HEK293 (cell line): ENCODE results near the gene PRPH.

Experiments
- CTCF ChIA-PET: fragments of 350-600 bp; formaldehyde crosslinking; extraction: SDS; loops from one replicate; lab custom pipeline; 2021; ENCODE audit warnings: antibody characterized with exemption; lab: Yijun Ruan, JAX
- POLR2A ChIA-PET: fragments of 300-600 bp; formaldehyde crosslinking; extraction: SDS; loops from one replicate; lab custom pipeline; 2020; ENCODE audit warnings: antibody characterized with exemption, inconsistent platforms; lab: Yijun Ruan, JAX
- H3K27ac ChIP-seq: fragments of 200-500 bp; sonication (Bioruptor generic); 2 replicates; pipeline ENCODE4 v1.5.1; 2014; ENCODE audit warnings: low read depth, low read length, control low read depth, inconsistent platforms; ENCODE audit errors: extremely low read depth
- H3K36me3 ChIP-seq, 2 experiments: fragments of 200-500 bp in 1 of 2; sonication (Bioruptor generic) in 1 of 2; 1 replicate in 1 of 2; 2 replicates in 1 of 2; pipeline ENCODE4 v1.5.1; 2014 to 2017; ENCODE audit warnings: inconsistent platforms in 2 of 2, low read length in 2 of 2; ENCODE audit not compliant: control insufficient read depth in 2 of 2, insufficient read depth in 1 of 2
- H3K4me1 ChIP-seq: fragments of 200-500 bp; sonication (Bioruptor generic); 2 replicates; pipeline ENCODE4 v1.5.1; 2014; ENCODE audit warnings: mild to moderate bottlenecking, low read length, inconsistent platforms; ENCODE audit not compliant: control insufficient read depth, insufficient read depth
- H3K4me3 ChIP-seq: 2 replicates; pipeline ENCODE4 v1.5.1; 2011; ENCODE audit warnings: low read depth, mild to moderate bottlenecking, control low read depth, low read length, moderate library complexity
- H3K9me3 ChIP-seq: fragments of 200-500 bp; sonication (Bioruptor generic); 2 replicates; pipeline ENCODE4 v1.5.1; 2014; ENCODE audit warnings: low read depth, low read length, inconsistent platforms; ENCODE audit not compliant: control insufficient read depth, insufficient read depth
- GLIS2 ChIP-seq: fragments of 450-650 bp; formaldehyde crosslinking; IDR thresholded peaks from 2 replicates; pipeline ENCODE4 v1.5.1; 2016; ENCODE audit warnings: missing biosample characterization, missing genetic modification characterization
- KLF1 ChIP-seq: fragments of 450-650 bp; formaldehyde crosslinking; IDR thresholded peaks from 2 replicates; pipeline ENCODE4 v1.5.1; 2016; ENCODE audit warnings: missing biosample characterization, missing genetic modification characterization
- KLF17 ChIP-seq: fragments of 450-650 bp; formaldehyde crosslinking; IDR thresholded peaks from 2 replicates; pipeline ENCODE4 v1.5.1; 2016; ENCODE audit warnings: missing biosample characterization, missing genetic modification characterization
- ZBTB26 ChIP-seq: fragments of 450-650 bp; formaldehyde crosslinking; optimal IDR thresholded peaks from 2 replicates; pipeline ENCODE3; 2016; ENCODE audit warnings: missing biosample characterization, mild to moderate bottlenecking, missing genetic modification characterization
- ZNF155 ChIP-seq: fragments of 450-650 bp; formaldehyde crosslinking; IDR thresholded peaks from 2 replicates; pipeline ENCODE4 v1.5.1; 2016; ENCODE audit warnings: missing biosample characterization, missing genetic modification characterization
- ZNF513 ChIP-seq: fragments of 450-650 bp; IDR thresholded peaks from 2 replicates; pipeline ENCODE4 v1.5.1; 2018; ENCODE audit warnings: missing biosample characterization, missing genetic modification characterization
- ZNF518A ChIP-seq: fragments of 450-650 bp; formaldehyde crosslinking; conservative IDR thresholded peaks from 2 replicates; pipeline ENCODE4 v1.5.1; 2016; ENCODE audit warnings: low read depth, missing biosample characterization, missing genetic modification characterization
- ZNF561 ChIP-seq: fragments of 450-650 bp; IDR thresholded peaks from 2 replicates; pipeline ENCODE4 v1.5.1; 2018; ENCODE audit warnings: missing biosample characterization, missing genetic modification characterization, borderline replicate concordance
- ZNF580 ChIP-seq: fragments of 450-650 bp; formaldehyde crosslinking; IDR thresholded peaks from 2 replicates; pipeline ENCODE4 v1.5.1; 2016; ENCODE audit warnings: missing biosample characterization, missing genetic modification characterization
- ZNF707 ChIP-seq: fragments of 450-650 bp; formaldehyde crosslinking; IDR thresholded peaks from 2 replicates; pipeline ENCODE4 v1.5.1; 2016; ENCODE audit warnings: missing biosample characterization, missing genetic modification characterization
- ZSCAN30 ChIP-seq: fragments of 450-650 bp; IDR thresholded peaks from 2 replicates; pipeline ENCODE4 v1.5.1; 2018; ENCODE audit warnings: missing biosample characterization, mild to moderate bottlenecking, missing genetic modification characterization, moderate library complexity

Gene PRPH

GRCh38 chr12:49330032-49330619, 35.2 kb downstream of the PRPH start (continued):
- TF ChIP-seq ZNF518A (tag by site-specific recombination), result no peak
- TF ChIP-seq KLF1 (tag by site-specific recombination), result no peak
- no peak for TF ChIP-seq ZSCAN30
- no peak for TF ChIP-seq ZNF155 (tag by site-specific recombination)
- no peak for TF ChIP-seq ZNF707 (tag by site-specific recombination)

GRCh38 chr12:49330631-49331379, 35.9 kb downstream of the PRPH start:
- POLR2A ChIA-PET, result interaction anchor here (0.6 to 8.2 kb wide), 13 partner anchors 8 to 42 kb away, joined by 3 to 82 read pairs (median 5); partner anchors contain the start of genes SPATS2 and TROAP
- TF ChIP-seq GLIS2 (tag by site-specific recombination) (peak; percentile 19; the same call in 1 of the 2 replicates), ZNF561 (tag by site-specific recombination) (no peak), ZNF580 (tag by site-specific recombination) (no peak), ZNF513 (no peak), ZBTB26 (peak; percentile 11), KLF17 (tag by site-specific recombination) (peak; percentile 87), ZNF155 (tag by site-specific recombination) (no peak)
- TF ChIP-seq, all 188 proteins: peak for 3
- no peak overlapping the region for H3K27ac ChIP-seq
- H3K4me3 ChIP-seq, result no peak overlapping the region
- peaks cover 23 to 64% of the 10 kb centered on the region in 2 experiments for H3K36me3 ChIP-seq
- H3K9me3 ChIP-seq, result no peaks in the 10 kb centered on the region
- CTCF ChIA-PET, result interaction anchor here (0.5 to 11.4 kb wide), 33 partner anchors 9 to 496 kb away, joined by 3 to 185 read pairs (median 5); partner anchors contain the start of genes DNAJC22, PRPH, SPATS2 and TROAP
- peaks cover 5% of the 10 kb centered on the region; the same call in 1 of the 2 replicates for H3K4me1 ChIP-seq
